IPS DF 4.7 (cell line): Measurements from ENCODE around the gene ISCA1.

Experiments used
- DNase-seq: peaks from one replicate; pipeline ENCODE4 v3.0.0-alpha.2; 2013; ENCODE audit warnings: low spot score; ENCODE audit errors: extremely low read depth

The ISCA1 gene

GRCh38 chr9:86230858-86231257, 51.5 kb downstream of the ISCA1 start:
- DNase-seq, result no peak

GRCh38 chr9:86222667-86223066, 59.7 kb downstream of the ISCA1 start:
- no peak for DNase-seq

GRCh38 chr9:86219606-86220005, 62.7 kb downstream of the ISCA1 start:
- DNase-seq, result no peak

- no peak for DNase-seq
Observed at GRCh38 chr9:86217076-86217755, 65.1 kb downstream of the ISCA1 start.
